K562 (cell line): ENCODE results near the gene AHNAK. TPM values are rescaled to one million over a fixed set of nuclear protein-coding genes. Genes with fewer than 3 reads are reported as not detected.
A peak's percentile ranks its signal among the peaks of the same experiment; 100 is the strongest.

Experiments used
- ATAC-seq: fragments of 200-7000 bp; cut with Tn5 transposase; 3 replicates; pipeline ENCODE4 v1.9.1; 2020; ENCODE audit warnings: moderate library complexity
- BruUV-seq: library from RNA; stranded (reverse); fragments of 400-500 nt; replicated peaks from 2 replicates; lab custom pipeline; 2021; lab: Mats Ljungman, UMichigan
- CTCF ChIA-PET: fragments of 300-600 bp; formaldehyde crosslinking; extraction: SDS; loops from one replicate; lab custom pipeline; 2021; ENCODE audit warnings: low intra/inter-chr PET ratio; lab: Yijun Ruan, JAX
- POLR2A ChIA-PET: fragments of 300-600, 350-650 bp; sonication (Branson Sonifier 250); formaldehyde crosslinking; extraction: SDS; loops from one replicate; lab custom pipeline; 2021; ENCODE audit warnings: antibody characterized with exemption, inconsistent platforms; lab: Yijun Ruan, JAX
- DNase-seq, 4 experiments: peaks; one replicate each; pipeline versions ENCODE4 v3.0.0 to v3.0.0-alpha.2; 2011 to 2018; ENCODE audit warnings: low spot score in 3 of 4, mixed read lengths in 3 of 4; ENCODE audit errors: extremely low read depth in 1 of 4
- FAIRE-seq: peaks from 2 replicates; lab custom pipeline; 2011; peaks lifted over from hg19 to GRCh38; lab: Jason Lieb, UNC
- H2AFZ ChIP-seq: 2 replicates; pipeline ENCODE4 v1.6.0; 2011; ENCODE audit warnings: low read depth, low read length, control low read depth, inconsistent platforms
- H3K27ac ChIP-seq: fragments of 200-600 bp; 3 replicates; pipeline ENCODE4 v1.8.0; 2011; ENCODE audit warnings: low read depth, mild to moderate bottlenecking, control low read depth, inconsistent platforms, low read length, moderate library complexity, mixed read lengths; ENCODE audit errors: extremely low read depth
- H3K27me3 ChIP-seq, 2 experiments: fragments of 300-600 bp in 1 of 2; 2 replicates in 1 of 2; 3 replicates in 1 of 2; pipeline versions ENCODE4 v1.6.0 to v1.8.0; 2011; ENCODE audit warnings: inconsistent platforms in 2 of 2, low read length in 2 of 2, mild to moderate bottlenecking in 1 of 2, mixed read lengths in 1 of 2, moderate library complexity in 1 of 2; ENCODE audit not compliant: control insufficient read depth in 2 of 2, insufficient read depth in 2 of 2
- H3K36me3 ChIP-seq: fragments of 300-600 bp; 3 replicates; pipeline ENCODE4 v1.8.0; 2011; ENCODE audit warnings: mild to moderate bottlenecking, low read length, inconsistent platforms; ENCODE audit not compliant: control insufficient read depth, insufficient read depth
- H3K4me1 ChIP-seq, 2 experiments: fragments of 200-600 bp in 1 of 2; replicated peaks in 1 of 2; 2 replicates in 1 of 2; 3 replicates in 1 of 2; pipeline versions ENCODE4 v1.5.1 to v1.8.0; 2011; ENCODE audit warnings: inconsistent platforms in 2 of 2, low read length in 2 of 2, mild to moderate bottlenecking in 1 of 2, mixed read lengths in 1 of 2, moderate library complexity in 1 of 2; ENCODE audit not compliant: control insufficient read depth in 2 of 2, insufficient read depth in 2 of 2
- H3K4me2 ChIP-seq: 2 replicates; pipeline ENCODE4 v1.6.1; 2011; ENCODE audit warnings: low read length, control low read depth, inconsistent platforms, mixed read lengths; ENCODE audit not compliant: insufficient read depth
- H3K4me3 ChIP-seq: fragments of 200-600 bp; sonication (generic), shearing (Covaris generic); 2 replicates; pipeline ENCODE4 v1.5.1; 2016; ENCODE audit warnings: control low read depth, inconsistent platforms
- H3K79me2 ChIP-seq: fragments of 200-600 bp; 3 replicates; pipeline ENCODE4 v1.8.0; 2011; ENCODE audit warnings: low read length, inconsistent platforms; ENCODE audit not compliant: control insufficient read depth, insufficient read depth
- H3K9ac ChIP-seq, 2 experiments: 2 replicates each; pipeline versions ENCODE4 v1.6.0 to v1.6.1; 2011; ENCODE audit warnings: low read depth in 2 of 2, low read length in 2 of 2, control low read depth in 1 of 2, inconsistent platforms in 1 of 2, mild to moderate bottlenecking in 1 of 2, mixed read lengths in 1 of 2; ENCODE audit not compliant: insufficient read depth in 1 of 2
- H3K9me1 ChIP-seq: one replicate; pipeline ENCODE4 v1.6.0; 2011; ENCODE audit warnings: inconsistent platforms, mild to moderate bottlenecking, low read length, moderate library complexity; ENCODE audit not compliant: control insufficient read depth, insufficient read depth
- H3K9me3 ChIP-seq: replicated peaks from 2 replicates; pipeline ENCODE4 v1.5.1; 2011; ENCODE audit warnings: low read depth, low read length, inconsistent platforms; ENCODE audit not compliant: control insufficient read depth, insufficient read depth
- H4K20me1 ChIP-seq: replicated peaks from 2 replicates; pipeline ENCODE4 v1.6.1; 2011; ENCODE audit warnings: low read length, inconsistent platforms, mixed read lengths; ENCODE audit not compliant: control insufficient read depth, insufficient read depth
- ARID1B ChIP-seq: fragments of 450-650 bp; IDR thresholded peaks from 2 replicates; pipeline ENCODE4 v1.6.1; 2016; ENCODE audit warnings: antibody characterized with exemption, mild to moderate bottlenecking, inconsistent platforms
- NFIC ChIP-seq: fragments of 450-650 bp; IDR thresholded peaks from 2 replicates; pipeline ENCODE4 v1.6.1; 2017; ENCODE audit warnings: mild to moderate bottlenecking, inconsistent platforms
- TRIM28 ChIP-seq: fragments of 450-650 bp; IDR thresholded peaks from 2 replicates; pipeline ENCODE4 v1.6.1; 2017
- WGBS: fragments of 100-300 bp; shearing (Covaris generic); methylation state at CpG from one replicate; pipeline ENCODE4 v1.1.6; 2016; ENCODE audit warnings: low coverage, mixed read lengths; ENCODE audit not compliant: insufficient coverage; ENCODE audit errors: missing lambda C conversion rate; 5-methylcytosine and 5-hydroxymethylcytosine counted together
- in situ Hi-C: fragments of 300-500 bp; cut with MboI; formaldehyde crosslinking; loops from 4 replicates; pipeline ENCODE4 v1.15.0; 2018; ENCODE audit warnings: inconsistent platforms, mixed read lengths
- intact Hi-C: fragments of 100-400 bp; cut with micrococcal nuclease; formaldehyde crosslinking; loops from 2 replicates; pipeline ENCODE4 v1.14.2; 2022
- polyA plus RNA-seq, 8 experiments: library from polyadenylated mRNA; depleted of rRNA in 4 of 8; stranded (reverse) in 5 of 8; unstranded in 3 of 8; fragments of >200 nt; fragmentation: Nextera tagmentation in 2 of 8; fragmentation: Illumina TruSeq in 1 of 8; extraction: Ambion mirVana in 2 of 8; extraction: Trizol in 1 of 8; gene quantifications; 2 replicates each; pipeline versions ENCODE4 v1.2.1 to v1.2.3, GENCODE V29; 2011 to 2014; ENCODE audit warnings: inconsistent platforms in 1 of 8, missing spikeins in 1 of 8
- total RNA-seq, 7 experiments: library from RNA; depleted of rRNA in 6 of 7; stranded (reverse); fragments of >200 nt in 6 of 7; fragmentation: Illumina TruSeq in 2 of 7; extraction: Trizol in 2 of 7; gene quantifications; 2 replicates each; pipeline versions ENCODE4 v1.2.1 to v1.2.3, GENCODE V29; 2011 to 2021; ENCODE audit warnings: low replicate concordance in 1 of 7
- TF ChIP-seq, protein P1 (sequence below): fragments of 450-650 bp; IDR thresholded peaks from 2 replicates; pipeline ENCODE4 v1.6.1; 2018; ENCODE audit not compliant: partially characterized antibody

Gene AHNAK
- total and polyA plus RNA-seq, 9 of the 15 experiments (the other 6 are each of a cell fraction or from before 2014, with no cell fraction given): 1.5 to 89.7 (median 45.0) TPM

GRCh38 chr11:62419314-62419929 is 127.2 kb downstream of the AHNAK start:
- in situ Hi-C loops: no loop called here
- TF ChIP-seq TRIM28 (no peak), NFIC (0 out of 2 replicates have a peak, but pooled peaks have one; percentile 25), ARID1B (0 out of 2 replicates have a peak, but pooled peaks have one; percentile 1)
- TF ChIP-seq, protein P1, sequence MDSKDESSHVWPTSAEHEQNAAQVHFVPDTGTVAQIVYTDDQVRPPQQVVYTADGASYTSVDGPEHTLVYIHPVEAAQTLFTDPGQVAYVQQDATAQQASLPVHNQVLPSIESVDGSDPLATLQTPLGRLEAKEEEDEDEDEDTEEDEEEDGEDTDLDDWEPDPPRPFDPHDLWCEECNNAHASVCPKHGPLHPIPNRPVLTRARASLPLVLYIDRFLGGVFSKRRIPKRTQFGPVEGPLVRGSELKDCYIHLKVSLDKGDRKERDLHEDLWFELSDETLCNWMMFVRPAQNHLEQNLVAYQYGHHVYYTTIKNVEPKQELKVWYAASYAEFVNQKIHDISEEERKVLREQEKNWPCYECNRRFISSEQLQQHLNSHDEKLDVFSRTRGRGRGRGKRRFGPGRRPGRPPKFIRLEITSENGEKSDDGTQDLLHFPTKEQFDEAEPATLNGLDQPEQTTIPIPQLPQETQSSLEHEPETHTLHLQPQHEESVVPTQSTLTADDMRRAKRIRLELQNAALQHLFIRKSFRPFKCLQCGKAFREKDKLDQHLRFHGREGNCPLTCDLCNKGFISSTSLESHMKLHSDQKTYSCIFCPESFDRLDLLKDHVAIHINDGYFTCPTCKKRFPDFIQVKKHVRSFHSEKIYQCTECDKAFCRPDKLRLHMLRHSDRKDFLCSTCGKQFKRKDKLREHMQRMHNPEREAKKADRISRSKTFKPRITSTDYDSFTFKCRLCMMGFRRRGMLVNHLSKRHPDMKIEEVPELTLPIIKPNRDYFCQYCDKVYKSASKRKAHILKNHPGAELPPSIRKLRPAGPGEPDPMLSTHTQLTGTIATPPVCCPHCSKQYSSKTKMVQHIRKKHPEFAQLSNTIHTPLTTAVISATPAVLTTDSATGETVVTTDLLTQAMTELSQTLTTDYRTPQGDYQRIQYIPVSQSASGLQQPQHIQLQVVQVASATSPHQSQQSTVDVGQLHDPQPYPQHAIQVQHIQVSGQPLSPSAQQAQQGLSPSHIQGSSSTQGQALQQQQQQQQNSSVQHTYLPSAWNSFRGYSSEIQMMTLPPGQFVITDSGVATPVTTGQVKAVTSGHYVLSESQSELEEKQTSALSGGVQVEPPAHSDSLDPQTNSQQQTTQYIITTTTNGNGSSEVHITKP: peak; percentile 17
- no TSS peak for BruUV-seq

More at GRCh38 chr11:62419314-62419929, 127.2 kb downstream of the AHNAK start:
- H4K20me1 ChIP-seq: no peaks in the 10 kb centered on the region
- H3K4me2 ChIP-seq: no peak overlapping the region; the same call in 1 of the 2 replicates
- H3K9me3 ChIP-seq: no peaks in the 10 kb centered on the region
- no peak for FAIRE-seq
- ChIA-PET CTCF (no interaction called here), POLR2A (interaction anchor here (0.7 to 0.8 kb wide), 2 partner anchors 10 to 43 kb away, joined by 3 read pairs; no protein-coding TSS in a partner anchor)
- no peaks in the 10 kb centered on the region for H3K36me3 ChIP-seq
- H3K27me3 ChIP-seq: no peaks in the 10 kb centered on the region
- intact Hi-C loops: no loop called here
- H3K4me1 ChIP-seq: peaks cover 28 to 31% of the 10 kb centered on the region in 2 experiments
- ATAC-seq: no peak
- 25% methylated on average over 5 of the region's 5 CpGs for WGBS
- peak overlapping the region in 1 of 2 experiments; percentile 18; a peak in 2 of 4 replicates for H3K9ac ChIP-seq
- peak overlapping the region; percentile 82 for H2AFZ ChIP-seq
- no peak for DNase-seq
- H3K4me3 ChIP-seq: no peak overlapping the region
- H3K9me1 ChIP-seq: no peaks in the 10 kb centered on the region
- H3K79me2 ChIP-seq: no peaks in the 10 kb centered on the region
- 0 out of 3 replicates have a peak overlapping the region, but pooled peaks have one; percentile 10 for H3K27ac ChIP-seq
